ENCODE results near the gene KIAA0753. TPM values are rescaled to one million over a fixed set of nuclear protein-coding genes. Genes with fewer than 3 reads are reported as not detected.

The KIAA0753 gene
- total and polyA plus RNA-seq, 2 experiments from 2014 or later: 6.9 to 20.5 TPM

DNA sequence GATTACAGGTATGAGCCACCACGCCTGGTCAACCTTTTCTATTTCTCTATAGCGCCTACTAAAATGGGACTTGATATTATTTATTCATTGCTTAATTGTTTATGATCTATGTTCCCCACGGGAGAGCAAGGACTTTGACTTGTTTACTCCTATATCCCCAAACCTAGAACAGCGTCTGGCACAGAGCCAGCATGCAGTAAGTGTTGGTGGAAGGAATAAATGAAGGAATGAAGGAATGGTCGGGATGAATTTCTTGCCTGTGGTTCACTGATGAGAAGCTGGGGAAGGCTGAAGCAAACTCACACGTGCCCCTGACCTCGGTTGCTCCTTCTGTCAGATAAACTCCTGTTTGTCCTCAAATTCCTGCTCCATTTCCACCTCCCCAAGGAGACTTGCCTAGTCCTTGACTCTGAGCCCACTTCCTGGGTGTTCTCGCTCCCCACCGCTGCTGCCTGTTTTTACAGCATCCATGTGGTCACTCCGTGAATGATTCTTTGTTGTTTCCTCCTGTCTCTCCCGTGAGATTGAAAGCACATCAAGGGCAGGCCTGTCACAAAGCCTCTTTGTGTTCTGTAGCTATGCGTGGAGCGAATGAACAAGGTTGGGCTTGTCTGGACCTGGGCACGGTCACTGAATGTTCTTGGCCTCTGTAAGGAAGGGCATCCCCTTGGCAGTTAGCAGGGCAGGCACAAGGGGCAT, 28.4 kb upstream of the KIAA0753 start:
- in situ Hi-C loops (cut with MboI): loop anchor here (10.0 kb wide), 2 partner anchors 166 to 336 kb away; partner anchors contain the start of gene TEKT1
- no peak overlapping the region for H3K4me3 ChIP-seq
- DNase-seq: no peak
- no peaks in the 10 kb centered on the region for H3K79me2 ChIP-seq (ENCODE audit: insufficient read depth)
- H3F3A ChIP-seq (ENCODE audit: insufficient read depth): no peaks in the 10 kb centered on the region
- peaks cover 8% of the 10 kb centered on the region for H3K27me3 ChIP-seq (replicated peaks; ENCODE audit: insufficient read depth)
- no peak overlapping the region for H3K9ac ChIP-seq
- H3K27ac ChIP-seq: no peak overlapping the region
- H4K20me1 ChIP-seq (ENCODE audit: insufficient read depth): no peaks in the 10 kb centered on the region
- no peak overlapping the region for H3K4me2 ChIP-seq (ENCODE audit: unreplicated experiment)
- H2AFZ ChIP-seq: no peak overlapping the region
- H3K4me1 ChIP-seq (ENCODE audit: insufficient read depth): no peaks in the 10 kb centered on the region
- H3K9me3 ChIP-seq (ENCODE audit: low read depth): no peaks in the 10 kb centered on the region
- WGBS, 2 experiments (ENCODE audit: low coverage in 1 of 2, low lambda C conversion rate in 2 of 2, missing lambda C conversion rate in 2 of 2): 75 to 79% methylated on average over 14 of the region's 14 CpGs
- H3K9me2 ChIP-seq (ENCODE audit: insufficient read depth): no peaks in the 10 kb centered on the region
- no peaks in the 10 kb centered on the region for H3K36me3 ChIP-seq (ENCODE audit: low read depth)
- TF ChIP-seq EZH2phosphoT487 (IDR thresholded peaks at IDR 0.05; ENCODE audit: insufficient read depth, low read depth) (no peak), EZH2 (IDR thresholded peaks at IDR 0.05; ENCODE audit: insufficient read depth, poor library complexity, severe bottlenecking) (no peak)

DNA sequence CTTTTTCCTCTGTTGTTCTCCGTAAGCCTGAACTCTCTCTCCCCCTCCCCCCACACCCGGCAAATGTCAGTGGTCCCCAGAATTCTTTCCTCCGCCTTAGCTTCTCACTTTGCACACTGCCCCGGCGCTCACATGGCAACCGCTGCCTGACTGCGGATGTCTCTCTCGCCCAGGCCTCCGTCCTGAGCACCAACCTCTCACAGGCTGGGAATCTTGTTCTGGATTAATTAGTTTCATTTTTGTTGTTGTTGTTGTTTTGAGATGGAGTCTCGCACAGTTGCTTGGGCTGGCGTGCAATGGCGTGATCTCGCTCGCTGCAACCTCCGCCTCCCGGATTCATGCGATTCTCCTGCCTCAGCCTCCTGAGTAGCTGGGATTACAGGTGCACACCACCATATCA, 27.7 kb upstream of the KIAA0753 start:
- Histone ChIP-seq H3K9me2 (ENCODE audit: insufficient read depth) (no peaks in the 10 kb centered on the region), H3K4me3 (no peak overlapping the region), H3F3A (ENCODE audit: insufficient read depth) (no peaks in the 10 kb centered on the region), H3K4me1 (ENCODE audit: insufficient read depth) (no peaks in the 10 kb centered on the region), H3K4me2 (ENCODE audit: unreplicated experiment) (no peak overlapping the region), H3K9me3 (ENCODE audit: low read depth) (no peaks in the 10 kb centered on the region), H2AFZ (no peak overlapping the region), H3K27ac (no peak overlapping the region), H3K27me3 (replicated peaks; ENCODE audit: insufficient read depth) (peaks cover 8% of the 10 kb centered on the region), H3K9ac (no peak overlapping the region), H4K20me1 (ENCODE audit: insufficient read depth) (no peaks in the 10 kb centered on the region), H3K36me3 (ENCODE audit: low read depth) (no peaks in the 10 kb centered on the region), H3K79me2 (ENCODE audit: insufficient read depth) (no peaks in the 10 kb centered on the region)
- 81 to 85% methylated on average over 17 of the region's 17 CpGs for WGBS, 2 experiments (ENCODE audit: low coverage in 1 of 2, low lambda C conversion rate in 2 of 2, missing lambda C conversion rate in 2 of 2)
- DNase-seq: no peak
- TF ChIP-seq EZH2phosphoT487 (IDR thresholded peaks at IDR 0.05; ENCODE audit: insufficient read depth, low read depth): no peak
- TF ChIP-seq EZH2 (IDR thresholded peaks at IDR 0.05; ENCODE audit: insufficient read depth, poor library complexity, severe bottlenecking): no peak
- in situ Hi-C loops (cut with MboI): loop anchor here (10.0 kb wide), 2 partner anchors 167 to 337 kb away; partner anchors contain the start of gene TEKT1

DNA sequence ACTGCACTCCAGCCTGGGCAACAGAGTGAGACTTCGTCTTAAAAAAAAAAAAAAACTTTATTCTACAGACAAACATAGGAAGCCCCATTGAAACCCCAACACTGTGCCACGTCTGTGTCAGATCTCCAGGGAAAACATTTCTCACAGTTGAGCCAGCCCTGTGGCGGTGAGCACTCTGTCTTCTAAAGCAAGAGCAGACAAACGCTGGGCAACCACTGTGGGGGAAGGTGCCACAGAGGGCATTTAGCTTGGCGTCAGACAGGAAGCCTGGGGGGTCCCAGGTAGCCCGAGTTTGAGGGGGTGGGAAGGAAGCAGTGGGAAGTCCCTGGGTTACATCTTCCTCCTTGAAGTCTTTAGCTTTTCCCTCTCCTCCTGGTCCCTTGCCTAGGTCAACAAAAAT, 27.0 kb upstream of the KIAA0753 start:
- no peak overlapping the region for H3K9ac ChIP-seq
- TF ChIP-seq EZH2phosphoT487 (IDR thresholded peaks at IDR 0.05; ENCODE audit: insufficient read depth, low read depth) (no peak), EZH2 (IDR thresholded peaks at IDR 0.05; ENCODE audit: insufficient read depth, poor library complexity, severe bottlenecking) (no peak)
- 37 to 44% methylated on average over 6 of the region's 6 CpGs for WGBS, 2 experiments (ENCODE audit: low coverage in 1 of 2, low lambda C conversion rate in 2 of 2, missing lambda C conversion rate in 2 of 2)
- H3K4me1 ChIP-seq (ENCODE audit: insufficient read depth): no peaks in the 10 kb centered on the region
- no peak overlapping the region for H3K4me2 ChIP-seq (ENCODE audit: unreplicated experiment)
- in situ Hi-C loops (cut with MboI): loop anchor here (10.0 kb wide), 2 partner anchors 167 to 337 kb away; partner anchors contain the start of gene TEKT1
- no peaks in the 10 kb centered on the region for H4K20me1 ChIP-seq (ENCODE audit: insufficient read depth)
- H3K79me2 ChIP-seq (ENCODE audit: insufficient read depth): no peaks in the 10 kb centered on the region
- H3K36me3 ChIP-seq (ENCODE audit: low read depth): no peaks in the 10 kb centered on the region
- H3K27me3 ChIP-seq (replicated peaks; ENCODE audit: insufficient read depth): peaks cover 8% of the 10 kb centered on the region
- no peaks in the 10 kb centered on the region for H3F3A ChIP-seq (ENCODE audit: insufficient read depth)
- H3K4me3 ChIP-seq: no peak overlapping the region
- no peaks in the 10 kb centered on the region for H3K9me2 ChIP-seq (ENCODE audit: insufficient read depth)
- no peaks in the 10 kb centered on the region for H3K9me3 ChIP-seq (ENCODE audit: low read depth)
- H2AFZ ChIP-seq: no peak overlapping the region
- DNase-seq: no peak
- H3K27ac ChIP-seq: no peak overlapping the region

DNA sequence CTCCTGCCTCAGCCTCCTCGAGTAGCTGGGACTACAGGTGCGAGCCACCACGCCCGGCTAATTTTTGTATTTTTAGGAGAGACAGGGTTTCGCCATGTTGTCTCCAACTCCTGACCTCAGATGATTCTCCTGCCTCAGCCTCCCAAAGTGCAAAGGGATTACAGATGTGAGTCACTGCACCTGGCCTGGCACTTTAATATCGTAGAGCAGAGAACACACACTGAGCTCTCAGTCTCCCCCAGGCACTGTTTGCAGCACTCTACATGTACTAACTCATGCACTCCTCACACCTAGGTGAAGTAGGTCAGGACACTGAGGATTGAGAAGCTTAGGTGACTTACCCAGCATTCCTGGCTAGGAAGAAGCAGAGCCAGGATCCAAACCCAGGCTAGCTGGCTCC, 26.0 kb upstream of the KIAA0753 start:
- in situ Hi-C loops (cut with MboI): loop anchor here (10.0 kb wide), 2 partner anchors 168 to 338 kb away; partner anchors contain the start of gene TEKT1
- no peaks in the 10 kb centered on the region for H4K20me1 ChIP-seq (ENCODE audit: insufficient read depth)
- no peaks in the 10 kb centered on the region for H3K9me2 ChIP-seq (ENCODE audit: insufficient read depth)
- H3K4me1 ChIP-seq (ENCODE audit: insufficient read depth): no peaks in the 10 kb centered on the region
- no peak overlapping the region for H2AFZ ChIP-seq
- no peaks in the 10 kb centered on the region for H3K9me3 ChIP-seq (ENCODE audit: low read depth)
- no peak overlapping the region for H3K4me3 ChIP-seq
- no peaks in the 10 kb centered on the region for H3K36me3 ChIP-seq (ENCODE audit: low read depth)
- H3K27ac ChIP-seq: no peak overlapping the region
- no peaks in the 10 kb centered on the region for H3F3A ChIP-seq (ENCODE audit: insufficient read depth)
- no peak for DNase-seq
- no peak overlapping the region for H3K9ac ChIP-seq
- 91 to 93% methylated on average over 6 of the region's 6 CpGs for WGBS, 2 experiments (ENCODE audit: low coverage in 1 of 2, low lambda C conversion rate in 2 of 2, missing lambda C conversion rate in 2 of 2)
- H3K79me2 ChIP-seq (ENCODE audit: insufficient read depth): no peaks in the 10 kb centered on the region
- peaks cover 13% of the 10 kb centered on the region for H3K27me3 ChIP-seq (replicated peaks; ENCODE audit: insufficient read depth)
- no peak for TF ChIP-seq EZH2 (IDR thresholded peaks at IDR 0.05; ENCODE audit: insufficient read depth, poor library complexity, severe bottlenecking)
- TF ChIP-seq EZH2phosphoT487 (IDR thresholded peaks at IDR 0.05; ENCODE audit: insufficient read depth, low read depth): no peak
- no peak overlapping the region for H3K4me2 ChIP-seq (ENCODE audit: unreplicated experiment)
